Loucy (cell line): ENCODE results near the gene BCKDK.

ENCODE experiments used
- EZH2phosphoT487 ChIP-seq: fragments of 200-600 bp; IDR thresholded peaks from 2 replicates; pipeline ENCODE4 v1.6.1; 2018; ENCODE audit warnings: antibody characterized with exemption, mild to moderate bottlenecking, moderate library complexity, borderline replicate concordance
- TF ChIP-seq, protein P1 (sequence below): fragments of 200-600 bp; sonication (generic); conservative IDR thresholded peaks from 2 replicates; pipeline ENCODE4 v1.5.1; 2014; ENCODE audit warnings: mild to moderate bottlenecking, antibody characterized with exemption, low read length

DNA sequence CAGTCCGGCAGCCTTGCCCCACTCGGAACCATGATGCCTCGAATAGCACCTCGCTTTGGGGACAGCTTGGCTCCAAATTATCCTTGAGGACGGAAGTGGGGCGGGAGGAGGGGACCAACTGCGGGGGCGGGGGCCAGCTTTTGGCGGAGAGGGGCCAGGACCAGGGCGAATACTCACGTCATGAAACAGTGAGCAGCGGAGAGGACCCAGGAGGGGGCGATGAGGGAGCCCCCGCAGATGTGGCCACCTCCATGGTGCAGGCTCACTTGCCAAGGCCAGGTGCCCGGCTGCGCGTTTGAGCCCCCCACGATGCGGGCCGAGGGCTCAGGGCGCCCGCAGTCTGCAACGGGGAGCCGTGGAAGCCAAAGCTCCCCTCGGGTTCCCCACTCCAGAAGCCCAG is 40.7 kb downstream of the BCKDK start:
- TF ChIP-seq, protein P1, sequence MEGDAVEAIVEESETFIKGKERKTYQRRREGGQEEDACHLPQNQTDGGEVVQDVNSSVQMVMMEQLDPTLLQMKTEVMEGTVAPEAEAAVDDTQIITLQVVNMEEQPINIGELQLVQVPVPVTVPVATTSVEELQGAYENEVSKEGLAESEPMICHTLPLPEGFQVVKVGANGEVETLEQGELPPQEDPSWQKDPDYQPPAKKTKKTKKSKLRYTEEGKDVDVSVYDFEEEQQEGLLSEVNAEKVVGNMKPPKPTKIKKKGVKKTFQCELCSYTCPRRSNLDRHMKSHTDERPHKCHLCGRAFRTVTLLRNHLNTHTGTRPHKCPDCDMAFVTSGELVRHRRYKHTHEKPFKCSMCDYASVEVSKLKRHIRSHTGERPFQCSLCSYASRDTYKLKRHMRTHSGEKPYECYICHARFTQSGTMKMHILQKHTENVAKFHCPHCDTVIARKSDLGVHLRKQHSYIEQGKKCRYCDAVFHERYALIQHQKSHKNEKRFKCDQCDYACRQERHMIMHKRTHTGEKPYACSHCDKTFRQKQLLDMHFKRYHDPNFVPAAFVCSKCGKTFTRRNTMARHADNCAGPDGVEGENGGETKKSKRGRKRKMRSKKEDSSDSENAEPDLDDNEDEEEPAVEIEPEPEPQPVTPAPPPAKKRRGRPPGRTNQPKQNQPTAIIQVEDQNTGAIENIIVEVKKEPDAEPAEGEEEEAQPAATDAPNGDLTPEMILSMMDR, result no peak
- TF ChIP-seq EZH2phosphoT487, result no peak
